HG03439 (cell line): ENCODE measurements around the gene IER5L.
"Not testable (repeated sequence)": the region's sequence is repeated elsewhere in the genome, so short reads cannot be mapped to it uniquely, and the experiment has no call there.

Experiments used
- ATAC-seq: cut with Tn5 transposase; IDR thresholded peaks from one replicate; pipeline ENCODE4 v1.9.1; 2021; ENCODE audit warnings: mild to moderate bottlenecking, moderate library complexity; ENCODE audit not compliant: unreplicated experiment

The IER5L gene

DNA sequence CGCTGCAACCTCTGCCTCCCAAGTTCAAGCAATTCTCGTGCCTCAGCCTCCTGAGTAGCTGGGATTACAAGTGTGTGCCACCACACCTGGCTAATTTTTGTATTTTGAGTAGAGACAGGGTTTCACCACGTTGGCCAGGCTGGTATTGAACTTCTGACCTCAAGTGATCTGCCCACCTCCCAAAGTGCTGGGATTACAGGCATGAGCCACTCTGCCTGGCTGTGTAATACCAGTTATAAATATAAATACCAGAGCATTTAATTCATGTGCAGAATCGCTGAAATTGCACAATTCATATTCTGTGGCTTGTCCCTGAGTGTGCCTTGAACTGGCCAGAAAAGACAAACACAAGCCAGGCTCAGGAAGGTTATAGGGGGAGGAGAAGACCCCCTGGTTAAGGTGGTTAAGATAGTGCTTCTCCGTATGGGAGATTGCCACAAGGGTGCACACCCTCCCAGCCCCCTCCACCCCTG is 14.8 kb downstream of the IER5L start:
- ATAC-seq: not testable (repeated sequence)

DNA sequence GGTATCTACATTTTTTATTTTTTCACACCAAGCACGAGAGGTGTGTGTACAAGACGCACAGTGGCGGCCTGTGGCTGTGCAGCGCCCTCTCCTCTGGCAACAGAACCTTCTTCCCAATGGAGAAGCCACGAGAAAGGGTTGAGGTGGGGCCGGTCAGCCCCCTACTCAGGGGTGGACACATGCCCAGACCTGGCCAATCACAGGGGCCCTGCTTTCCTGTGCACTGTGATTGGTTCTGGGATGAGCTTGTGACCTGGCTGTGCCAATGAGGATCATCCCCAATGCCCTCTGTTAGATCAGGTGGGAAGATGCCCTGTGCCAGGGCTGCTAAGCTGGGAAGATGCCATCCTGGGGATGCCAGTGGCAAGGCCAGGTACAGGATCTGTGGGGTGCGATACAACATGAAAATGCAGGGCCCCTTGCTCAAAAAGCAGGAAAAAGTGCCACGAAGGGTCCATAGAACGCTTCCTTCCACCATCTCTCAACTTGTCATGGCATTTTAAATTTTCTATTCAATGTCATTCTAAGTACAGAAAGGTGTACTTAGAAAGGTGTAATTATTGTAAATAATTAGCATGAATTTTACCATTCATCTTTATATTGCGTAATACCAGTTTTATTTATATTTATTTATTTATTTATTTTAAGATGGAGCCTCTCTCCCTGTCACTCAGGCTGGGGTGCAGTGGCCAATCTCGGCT is 15.4 kb downstream of the IER5L start:
- ATAC-seq: no peak

DNA sequence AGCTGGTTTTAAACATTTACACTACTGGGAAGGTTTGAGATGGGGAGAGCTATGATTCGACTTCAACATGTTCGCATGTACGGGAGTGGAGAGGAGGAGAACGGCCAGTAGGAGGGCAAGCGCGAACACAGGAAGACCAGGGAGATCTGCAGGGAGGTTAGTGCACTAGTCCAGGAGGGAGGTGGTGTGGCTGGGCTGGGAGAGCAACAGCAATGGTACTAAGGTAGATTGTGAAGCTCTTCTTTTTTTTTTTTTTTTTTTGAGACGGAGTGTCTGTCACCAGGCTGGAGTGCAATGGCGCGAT is 16.6 kb downstream of the IER5L start:
- ATAC-seq: no peak

DNA sequence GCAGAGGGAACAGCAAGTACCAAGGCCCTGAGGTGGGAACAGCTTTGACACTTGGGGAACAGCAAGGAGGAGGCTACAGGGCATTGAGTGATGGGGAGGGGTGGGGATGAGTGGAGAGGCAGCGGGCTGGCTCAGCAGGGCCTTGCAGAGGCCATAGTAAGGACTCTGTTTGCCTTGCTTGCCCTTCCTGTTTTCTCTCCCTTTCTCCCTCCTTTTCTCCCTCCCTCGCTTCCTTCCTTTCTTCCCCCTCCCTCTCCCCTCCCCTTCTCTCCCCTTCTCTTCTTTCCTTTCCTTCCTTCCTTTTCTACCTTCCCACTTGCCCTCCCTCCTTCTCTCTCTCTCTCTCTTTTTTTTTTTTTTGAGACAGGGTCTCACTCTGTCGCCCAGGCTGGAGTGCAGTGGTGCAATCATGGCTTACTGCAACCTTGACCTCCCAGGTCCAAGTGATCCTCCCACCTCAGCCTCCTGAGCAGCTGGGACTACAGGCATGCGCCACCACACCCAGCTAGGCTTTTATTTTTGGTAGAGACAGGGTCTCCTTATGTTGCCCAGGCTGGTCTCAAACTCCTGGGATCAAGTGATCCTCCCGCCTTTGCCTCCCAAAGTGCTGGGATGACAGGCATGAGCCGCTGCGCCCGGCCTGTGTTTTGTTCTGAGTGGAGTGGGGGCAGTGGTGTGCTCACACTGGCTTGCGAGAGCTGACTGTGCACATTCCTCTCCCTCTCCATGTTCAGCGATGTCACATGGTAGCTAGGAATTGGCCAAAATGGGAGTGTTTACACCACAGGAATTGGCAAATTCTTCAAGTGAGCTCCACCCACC is 17.1 kb downstream of the IER5L start:
- no peak for ATAC-seq

DNA sequence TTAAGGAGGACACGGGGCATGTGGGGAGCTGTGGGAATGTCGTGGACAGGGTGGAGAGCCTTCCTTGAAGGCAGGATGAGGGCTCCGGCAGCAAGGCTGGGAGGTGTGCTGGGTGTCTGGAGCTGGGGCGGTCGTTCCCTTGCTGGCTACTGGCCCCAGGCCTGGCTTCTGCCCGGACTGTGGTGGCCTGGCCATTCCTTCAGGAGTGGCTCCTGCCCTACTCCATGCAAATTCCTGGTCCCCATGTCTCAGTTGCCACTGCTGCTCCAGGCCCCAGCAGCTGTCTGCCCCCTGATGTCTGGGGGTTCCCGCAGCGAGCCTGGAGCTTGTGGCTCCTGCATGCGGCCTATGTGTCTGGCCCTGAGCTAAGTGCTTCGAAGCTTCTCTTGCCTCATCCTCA is 21.9 kb downstream of the IER5L start:
- no peak for ATAC-seq

DNA sequence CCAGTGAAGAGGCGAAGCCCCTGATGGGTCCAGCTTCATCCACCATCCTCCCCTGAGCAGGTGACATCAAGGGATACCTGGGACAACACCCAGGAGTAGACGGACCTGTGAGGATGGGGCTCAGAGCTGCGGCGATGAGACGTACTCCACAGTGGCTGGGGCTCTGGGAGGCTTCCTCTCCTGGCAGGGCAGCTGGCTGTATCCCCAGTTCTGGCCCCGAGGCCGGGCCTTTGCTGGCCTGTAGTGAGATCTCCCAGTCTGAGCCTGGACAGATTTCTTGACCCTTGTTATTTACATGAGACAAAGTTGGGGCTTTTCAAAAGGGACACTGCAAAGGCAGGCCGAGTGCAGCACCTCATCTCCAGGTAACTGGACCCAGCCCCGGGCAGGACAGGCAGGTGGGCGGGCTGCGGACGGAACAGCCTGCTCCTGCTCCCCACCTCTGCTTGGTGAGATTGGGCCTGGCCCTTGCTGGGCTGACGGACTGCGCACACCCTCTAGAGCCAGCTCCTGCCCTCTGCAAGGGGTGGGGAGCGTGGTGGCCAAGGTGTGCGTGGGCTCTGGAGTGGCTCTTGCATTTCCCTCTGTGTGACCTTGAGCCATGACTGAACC is 23.1 kb downstream of the IER5L start:
- no peak for ATAC-seq

DNA sequence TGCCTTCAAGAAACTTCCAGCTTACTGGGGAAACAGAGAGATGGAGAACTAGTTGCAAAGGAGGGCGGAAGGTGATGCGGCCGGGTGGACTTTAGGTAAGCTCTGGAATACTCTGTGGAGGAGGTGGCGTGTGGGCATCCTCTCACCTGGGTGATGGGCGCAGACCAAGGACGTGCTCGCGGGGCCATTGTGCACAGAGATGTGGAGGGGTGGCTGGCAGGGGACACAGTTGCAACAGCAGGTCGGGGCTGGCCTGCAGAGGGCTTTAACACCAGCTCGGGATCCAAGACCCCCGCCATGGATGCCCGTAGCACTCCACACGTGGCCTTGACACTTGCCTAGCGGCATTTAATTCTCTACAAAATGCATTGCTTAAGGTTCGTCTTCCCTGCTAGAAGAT is 26.6 kb downstream of the IER5L start:
- ATAC-seq: no peak

DNA sequence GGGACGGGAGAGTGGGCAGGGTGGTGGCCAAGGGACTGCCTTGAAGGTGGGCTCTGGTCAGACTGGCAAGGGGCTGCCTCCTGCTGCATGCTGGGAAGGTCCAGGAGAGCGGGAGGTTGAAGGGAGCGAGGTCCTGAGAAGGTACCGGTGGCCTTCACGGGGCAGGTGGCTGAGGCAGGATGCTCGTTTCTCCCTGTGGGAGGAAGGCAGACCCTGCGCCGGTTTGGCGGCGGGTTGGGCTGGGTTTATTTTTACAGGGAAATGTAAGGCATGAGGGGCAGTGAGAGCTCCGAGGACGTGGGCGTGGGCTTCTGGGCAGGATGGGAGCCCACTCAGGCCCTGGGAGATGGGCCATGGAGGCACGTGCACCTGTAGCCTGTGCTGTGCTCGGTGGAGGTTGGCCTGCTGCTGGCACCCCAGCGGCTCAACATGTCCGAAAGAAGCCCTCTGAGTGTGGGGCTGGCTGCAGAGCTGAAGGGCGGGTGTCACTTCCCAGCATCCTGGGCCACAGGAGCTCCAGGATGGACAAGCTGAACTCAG is 27.3 kb downstream of the IER5L start:
- ATAC-seq: no peak

DNA sequence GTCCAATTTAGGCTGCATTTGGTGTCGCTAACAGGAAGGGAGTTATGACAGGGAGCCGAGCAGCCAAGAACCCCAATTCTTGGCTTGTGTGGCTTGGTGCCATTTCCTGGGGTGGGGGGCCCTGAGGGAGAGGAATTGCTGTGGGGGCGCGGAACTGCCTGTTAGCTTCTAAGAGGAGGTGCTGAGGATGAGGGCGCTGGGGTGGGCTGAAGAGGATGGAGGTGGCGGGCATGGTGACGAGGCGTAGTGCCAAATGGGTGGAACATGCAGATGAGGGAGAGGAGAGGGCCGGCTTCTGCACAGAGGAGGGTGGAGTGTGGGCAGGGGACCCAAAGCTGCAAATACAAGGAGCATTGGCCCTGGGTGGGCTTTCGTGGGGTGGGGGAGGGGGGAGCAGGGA is 27.9 kb downstream of the IER5L start:
- no peak for ATAC-seq

DNA sequence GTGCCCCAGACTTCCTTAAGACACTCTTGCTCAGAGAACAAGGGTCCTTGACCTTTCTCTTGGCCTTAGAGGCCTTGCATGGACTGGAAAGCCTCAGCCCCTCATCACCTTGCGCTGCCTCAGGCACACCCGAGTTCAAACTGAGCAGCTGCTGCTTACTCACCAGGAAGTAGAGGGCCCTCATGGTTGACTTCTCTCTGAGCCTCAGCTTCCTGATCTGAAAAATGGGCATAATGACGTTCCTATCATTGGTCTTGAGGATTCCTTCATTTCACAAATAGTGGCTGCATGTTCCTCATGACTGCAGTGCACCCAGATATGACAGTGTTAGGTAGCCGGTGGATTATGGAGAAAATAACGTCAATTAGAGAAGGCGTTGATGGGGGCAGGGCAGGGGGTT is 28.6 kb downstream of the IER5L start:
- no peak for ATAC-seq

DNA sequence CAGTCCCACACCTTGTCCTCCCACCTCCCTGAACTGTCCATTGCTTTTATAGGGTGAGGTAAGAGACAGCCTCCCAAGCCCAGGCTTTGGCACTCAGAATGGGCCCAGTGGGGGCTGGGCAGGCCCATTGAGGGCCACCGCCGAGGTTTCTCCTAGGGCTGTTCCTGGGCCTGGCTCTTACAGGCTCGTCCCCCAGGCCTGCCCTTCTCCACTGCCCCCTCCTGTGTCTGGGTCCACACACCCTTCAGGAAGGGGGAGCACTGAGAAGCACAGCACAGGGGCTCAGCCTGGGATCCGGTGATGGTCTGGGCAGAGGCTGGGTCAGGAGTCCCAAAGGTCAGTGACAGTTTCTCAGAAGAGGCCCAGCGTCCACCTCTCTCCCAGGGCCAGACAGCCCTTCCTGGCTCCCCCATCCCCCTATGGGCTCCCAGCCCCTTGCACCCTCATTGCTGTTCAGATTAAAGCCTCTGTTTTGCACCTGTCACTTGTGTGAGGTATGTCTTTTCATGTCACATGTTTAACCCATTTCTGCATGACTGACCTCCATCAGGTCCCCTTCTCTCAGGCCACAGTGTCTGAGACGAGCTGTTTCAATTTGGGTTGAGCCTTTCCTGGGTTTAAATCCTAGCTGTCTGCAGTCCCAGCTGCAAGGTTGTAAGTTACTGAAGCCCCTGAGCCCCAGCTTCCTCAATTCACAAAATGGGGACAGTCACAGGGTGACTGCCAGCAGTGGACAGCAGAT is 29.4 kb downstream of the IER5L start:
- no peak for ATAC-seq

DNA sequence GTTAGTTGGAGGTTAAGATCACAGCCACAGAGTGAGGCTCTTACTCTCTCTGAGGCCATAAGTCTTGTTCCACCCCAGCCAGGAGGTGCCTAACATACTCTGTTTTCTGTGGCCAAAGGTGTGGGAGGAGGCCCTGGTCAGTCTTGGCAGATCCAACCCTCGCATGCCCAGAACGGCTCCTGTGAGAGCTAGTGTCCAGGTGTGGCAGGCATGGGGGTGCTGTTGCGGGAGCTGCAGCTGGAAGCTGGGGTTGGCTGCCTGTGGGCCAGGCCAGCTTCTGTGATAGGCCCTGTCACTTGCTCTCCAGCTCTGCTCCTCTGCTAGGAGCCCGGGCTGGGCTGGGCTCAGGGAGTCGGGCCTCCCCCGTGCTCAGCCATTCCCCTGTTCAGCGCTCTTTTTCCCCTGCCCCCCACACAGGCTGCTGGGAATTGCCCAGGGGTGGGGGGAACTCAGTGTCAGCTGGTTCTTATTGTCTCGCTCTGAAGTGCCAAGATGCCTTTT is 31.6 kb downstream of the IER5L start:
- ATAC-seq: no peak

DNA sequence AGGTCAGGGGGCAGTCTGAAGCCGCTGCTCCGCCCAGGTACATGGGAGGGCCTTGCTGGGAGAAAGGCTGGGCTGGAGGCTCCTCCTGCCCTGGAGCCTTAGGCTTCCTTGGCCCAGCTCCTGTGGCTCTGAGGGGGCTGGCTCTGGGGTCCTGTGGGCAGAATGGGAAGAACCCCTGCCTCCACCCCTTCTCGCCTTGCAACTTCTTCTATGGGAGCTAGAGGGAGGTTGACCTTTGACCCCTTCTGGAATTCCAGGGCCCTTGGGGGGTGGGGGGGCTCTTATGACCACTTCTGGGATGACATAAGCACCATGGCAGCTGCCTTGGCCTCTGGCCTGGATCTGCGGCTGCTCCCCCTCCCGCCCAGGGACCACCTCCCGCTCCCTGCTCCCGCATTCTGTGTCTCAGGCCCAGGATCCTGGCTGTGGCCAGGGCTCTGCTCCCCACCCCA is 32.2 kb downstream of the IER5L start:
- ATAC-seq: no peak

DNA sequence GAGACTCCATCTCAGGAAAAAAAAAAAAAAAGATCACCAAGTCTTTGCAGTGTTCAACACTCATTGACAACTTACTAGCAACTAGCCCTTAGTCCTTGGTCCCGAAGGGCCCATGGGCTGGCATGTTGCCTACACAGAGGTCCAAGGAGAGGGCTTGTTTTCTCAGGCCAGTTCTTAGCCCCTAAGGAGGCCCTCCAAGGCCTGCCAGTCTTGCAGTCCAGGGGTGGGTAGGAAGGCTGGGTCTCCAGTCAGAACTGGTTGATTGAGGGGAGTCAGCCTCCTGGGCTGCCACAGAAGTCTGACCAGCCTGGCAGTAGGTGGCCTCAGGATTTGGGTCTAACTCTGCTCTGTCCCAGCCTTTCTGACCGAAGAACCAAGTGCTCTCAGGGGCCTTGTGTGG is 32.7 kb downstream of the IER5L start:
- no peak for ATAC-seq

DNA sequence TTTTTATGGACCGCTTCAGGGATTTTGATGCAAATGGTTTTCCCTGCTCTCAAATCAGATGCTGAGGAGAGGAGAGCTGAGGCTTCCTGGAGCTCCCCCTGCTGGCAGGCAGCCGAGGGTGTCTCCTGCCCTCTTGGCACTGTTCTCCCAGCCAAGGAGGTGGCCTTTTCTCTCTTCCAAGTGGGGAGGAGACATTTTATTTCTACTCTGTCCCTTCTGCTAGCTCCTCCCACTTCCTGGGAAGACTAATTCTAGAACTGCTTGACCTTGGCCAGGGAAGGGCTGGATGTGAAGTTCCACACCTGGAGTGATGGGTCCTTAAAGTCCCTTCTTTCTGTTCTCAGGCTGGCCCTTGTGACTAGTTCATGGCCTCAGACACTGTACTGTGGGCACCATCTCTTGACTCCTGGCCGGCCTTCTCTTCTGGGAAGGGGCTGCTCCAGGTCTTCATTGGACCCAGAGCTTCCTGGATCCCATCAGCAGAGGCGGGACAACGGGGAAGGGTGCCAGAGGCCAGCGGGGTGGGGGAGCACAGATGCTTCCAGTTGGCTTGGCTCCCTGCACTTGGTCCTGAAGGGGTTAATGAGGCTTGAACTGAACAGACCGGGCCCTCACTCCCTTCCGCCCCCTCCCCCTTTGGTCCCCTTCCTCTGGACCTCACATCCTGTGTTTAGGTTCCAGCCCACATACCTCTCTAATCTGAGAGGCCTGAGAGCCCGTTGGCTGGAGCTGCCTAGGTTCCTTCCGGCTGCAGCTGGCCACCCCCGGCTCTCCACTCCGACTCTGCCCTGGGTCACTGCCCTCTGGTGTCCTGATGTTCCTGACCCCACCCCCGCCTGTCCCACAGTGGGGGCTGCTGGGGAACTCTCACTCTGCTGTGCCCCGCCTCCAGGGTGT is 34.8 kb downstream of the IER5L start:
- ATAC-seq: no peak

DNA sequence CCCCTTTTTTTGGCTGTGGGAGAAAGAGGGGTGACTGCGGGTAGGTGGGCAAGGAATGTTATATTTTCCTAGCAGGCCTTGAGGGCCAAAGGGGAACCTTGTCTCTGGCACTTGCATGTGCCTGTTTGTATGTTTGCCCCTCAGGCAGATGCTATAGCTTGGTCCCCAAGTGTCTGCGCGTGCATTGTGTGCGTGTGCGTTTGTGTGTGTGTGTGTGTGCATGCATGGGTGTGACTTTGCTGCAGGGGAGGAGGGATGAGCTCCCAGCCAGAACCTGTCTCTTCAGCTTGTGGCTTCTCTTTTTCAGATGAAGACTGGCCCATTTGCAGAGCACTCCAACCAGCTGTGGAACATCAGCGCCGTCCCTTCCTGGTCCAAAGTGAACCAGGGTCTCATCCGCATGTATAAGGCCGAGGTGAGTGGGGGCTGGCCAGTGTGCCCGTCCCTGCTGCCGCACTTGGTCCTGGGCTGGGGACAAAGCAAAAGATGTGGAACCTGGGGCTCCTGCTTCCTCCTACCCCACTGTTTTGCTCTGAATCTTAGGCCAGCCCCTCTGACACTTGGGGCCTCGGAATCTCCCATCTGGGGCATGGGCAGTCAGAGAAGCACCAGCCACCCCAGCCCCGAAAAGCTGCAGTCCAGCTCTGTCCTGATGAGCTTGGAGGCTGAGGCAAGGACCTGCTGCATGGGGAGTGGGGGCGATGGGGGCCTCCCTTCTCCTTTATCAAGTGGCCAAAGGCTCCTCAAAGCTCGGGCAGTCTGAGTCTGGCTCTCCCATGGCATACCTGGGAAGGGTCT is 35.7 kb downstream of the IER5L start:
- ATAC-seq: no peak

DNA sequence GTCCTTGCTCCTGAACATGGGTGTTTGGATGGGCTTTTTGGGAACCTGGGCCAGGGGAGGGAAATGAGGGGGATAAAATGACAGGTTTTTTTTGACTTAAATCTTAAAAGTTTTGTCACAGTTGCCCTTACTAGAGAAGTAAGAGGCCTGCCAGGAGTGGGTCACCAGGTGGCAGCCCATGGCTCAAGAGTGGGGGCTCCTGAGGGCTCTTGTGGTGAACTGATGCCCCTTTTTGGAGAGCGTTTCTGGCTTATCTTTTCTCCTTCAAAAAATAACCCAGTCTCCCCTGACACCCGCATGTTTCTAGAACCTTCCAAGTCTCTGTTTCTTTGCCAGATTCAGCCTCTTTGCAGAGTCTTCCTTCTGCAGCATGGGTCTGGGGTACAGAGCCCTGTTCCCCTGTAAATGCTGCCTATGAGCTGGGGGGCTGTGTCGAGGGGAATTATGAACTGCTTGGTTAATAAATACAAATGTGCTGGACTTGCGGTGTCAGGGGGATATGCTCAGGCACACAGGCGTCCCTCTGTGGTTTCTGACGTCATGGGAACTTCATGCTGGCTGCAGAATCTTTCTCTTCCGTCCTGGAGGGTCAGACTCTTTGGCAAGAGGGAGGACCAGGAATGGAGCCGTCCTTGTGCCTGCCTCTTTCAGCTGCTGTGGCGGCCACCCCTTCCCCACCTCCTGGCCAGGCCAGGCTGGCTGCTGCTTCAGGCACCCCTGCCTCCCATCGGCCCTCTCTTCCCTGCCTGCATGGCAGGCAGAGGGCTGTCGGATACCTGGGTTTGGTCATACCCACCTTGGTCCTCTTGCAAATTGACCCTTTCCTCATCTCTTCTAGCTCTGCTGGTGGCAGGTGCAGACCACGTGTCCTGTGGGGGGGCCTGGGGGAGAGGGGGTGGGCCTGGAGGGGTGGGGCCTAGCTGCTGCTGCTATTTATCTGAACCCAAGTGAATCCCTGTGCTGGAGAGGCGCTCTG is 36.7 kb downstream of the IER5L start:
- no peak for ATAC-seq
